MM.1S (cell line): ENCODE results near the gene MATK.

Experiments used
- EZH2 ChIP-seq: fragments of 300-600 bp; sonication (generic); optimal IDR thresholded peaks from 2 replicates; pipeline ENCODE3; 2017; ENCODE audit warnings: low read depth, mild to moderate bottlenecking, antibody characterized with exemption, low read length, mixed read lengths
- TF ChIP-seq, protein P1 (sequence below): fragments of 300-600 bp; sonication (generic); IDR thresholded peaks from 2 replicates; pipeline ENCODE4 v1.5.1; 2016; ENCODE audit warnings: antibody characterized with exemption, low read length, mixed read lengths

DNA sequence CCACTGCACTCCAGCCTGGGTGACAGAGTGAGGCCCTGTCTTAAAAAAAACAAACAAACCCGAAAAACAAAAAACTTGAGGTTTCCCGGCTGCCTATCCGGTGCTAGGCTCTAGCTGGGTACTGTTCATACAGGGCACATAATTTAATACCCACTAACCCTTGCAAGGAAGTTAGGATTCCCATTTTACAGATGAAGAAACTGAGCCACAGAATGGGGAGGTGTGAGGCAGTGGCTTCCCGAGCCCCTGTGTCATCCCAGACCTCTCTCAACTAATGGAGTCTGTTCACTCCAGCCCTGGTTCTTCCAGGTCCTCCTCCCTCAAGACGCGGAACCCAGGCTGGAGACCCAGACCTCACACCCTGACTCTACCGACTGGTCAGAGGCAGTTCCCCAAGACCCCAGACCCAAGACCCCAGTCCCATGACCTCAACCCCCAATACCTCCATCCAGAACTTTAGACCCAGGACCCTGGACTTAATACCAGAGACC, 25.3 kb downstream of the MATK start:
- TF ChIP-seq, protein P1, sequence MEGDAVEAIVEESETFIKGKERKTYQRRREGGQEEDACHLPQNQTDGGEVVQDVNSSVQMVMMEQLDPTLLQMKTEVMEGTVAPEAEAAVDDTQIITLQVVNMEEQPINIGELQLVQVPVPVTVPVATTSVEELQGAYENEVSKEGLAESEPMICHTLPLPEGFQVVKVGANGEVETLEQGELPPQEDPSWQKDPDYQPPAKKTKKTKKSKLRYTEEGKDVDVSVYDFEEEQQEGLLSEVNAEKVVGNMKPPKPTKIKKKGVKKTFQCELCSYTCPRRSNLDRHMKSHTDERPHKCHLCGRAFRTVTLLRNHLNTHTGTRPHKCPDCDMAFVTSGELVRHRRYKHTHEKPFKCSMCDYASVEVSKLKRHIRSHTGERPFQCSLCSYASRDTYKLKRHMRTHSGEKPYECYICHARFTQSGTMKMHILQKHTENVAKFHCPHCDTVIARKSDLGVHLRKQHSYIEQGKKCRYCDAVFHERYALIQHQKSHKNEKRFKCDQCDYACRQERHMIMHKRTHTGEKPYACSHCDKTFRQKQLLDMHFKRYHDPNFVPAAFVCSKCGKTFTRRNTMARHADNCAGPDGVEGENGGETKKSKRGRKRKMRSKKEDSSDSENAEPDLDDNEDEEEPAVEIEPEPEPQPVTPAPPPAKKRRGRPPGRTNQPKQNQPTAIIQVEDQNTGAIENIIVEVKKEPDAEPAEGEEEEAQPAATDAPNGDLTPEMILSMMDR, result no peak
- no peak for TF ChIP-seq EZH2
